ENCODE data around the gene DHX8. TPM values are rescaled to one million over a fixed set of nuclear protein-coding genes. Genes with fewer than 3 reads are reported as not detected.

The DHX8 gene
- 15.2 TPM for polyA plus RNA-seq (2012; ENCODE audit: missing spikeins)

DNA sequence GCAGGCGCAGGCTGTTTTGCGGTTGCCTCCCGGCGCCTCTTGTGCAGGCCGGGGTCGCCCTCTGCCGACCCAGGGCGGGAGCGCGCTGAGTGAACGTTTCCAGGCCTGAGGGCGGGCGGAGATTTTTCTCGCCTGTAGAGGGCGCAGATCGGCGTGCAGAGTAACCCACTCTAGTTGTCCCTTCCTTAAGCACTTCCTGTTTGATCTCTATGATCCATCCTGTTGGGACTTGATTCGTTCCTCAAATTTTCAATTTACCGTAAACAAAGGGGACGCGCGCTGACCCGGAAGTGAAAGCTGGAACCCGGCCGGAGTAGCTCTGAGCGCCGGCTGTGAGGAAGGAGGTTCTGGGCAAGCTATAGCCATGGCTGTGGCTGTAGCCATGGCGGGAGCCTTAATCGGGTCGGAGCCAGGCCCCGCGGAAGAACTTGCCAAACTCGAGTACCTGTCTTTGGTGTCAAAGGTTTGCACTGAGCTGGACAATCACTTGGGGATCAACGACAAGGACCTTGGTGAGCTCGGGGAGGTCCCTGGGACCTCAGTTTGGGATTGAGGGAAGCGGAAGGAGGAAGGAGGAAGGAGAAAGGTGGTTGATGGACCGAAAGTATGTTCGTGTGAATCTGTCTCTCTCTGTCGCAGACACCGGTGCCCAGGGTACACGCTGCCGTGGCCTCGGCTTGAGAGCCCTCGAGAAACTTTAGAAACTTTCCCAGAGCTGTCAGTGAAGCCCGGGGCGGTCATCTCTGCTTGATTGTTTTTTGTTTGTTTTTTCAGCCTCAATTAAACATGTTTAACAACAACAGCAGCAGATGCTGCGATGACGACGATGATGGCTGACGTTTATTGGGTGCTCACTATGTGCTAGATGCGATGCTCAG lies at the start of gene DHX8:
TSS of gene DHX8 (plus strand) at position 302 of the 878 bp plus-strand sequence. CDS start at position 365, 63 bp downstream.
- TF ChIP-seq POLR2AphosphoS5 (IDR thresholded peaks at IDR 0.05; ENCODE audit: low read depth, low read length): peak; percentile 83
- TF ChIP-seq TAF1 (IDR thresholded peaks at IDR 0.05; ENCODE audit: borderline replicate concordance, low read depth, low read length): peak; percentile 86; the same call in 1 of the 2 replicates
- peak; percentile 92 for TF ChIP-seq POLR2A (IDR thresholded peaks at IDR 0.05; ENCODE audit: low read depth, low read length)
- FAIRE-seq: peak; percentile 95
- DNase-seq (ENCODE audit: insufficient read length): peak; percentile 74

DNA sequence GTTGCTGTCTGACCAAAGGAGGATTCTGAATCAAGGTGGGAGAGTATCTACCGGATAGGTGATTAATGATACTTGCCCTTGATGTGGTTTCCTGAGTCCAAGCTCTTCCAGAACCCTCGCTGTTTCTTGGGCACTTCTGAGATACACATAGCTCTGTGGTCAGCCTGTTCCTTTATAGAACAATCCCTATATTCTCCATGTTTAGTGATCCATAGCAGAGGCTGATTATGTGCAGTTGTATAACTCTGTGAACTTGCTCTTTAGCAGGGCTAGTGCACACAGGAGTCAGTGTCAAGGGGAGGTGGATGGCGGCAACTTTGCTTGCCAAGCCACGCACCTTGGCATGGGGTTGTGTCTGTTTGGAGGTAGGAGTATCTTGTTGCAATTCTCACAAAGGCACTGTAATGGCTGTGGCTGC lies 48.9 kb upstream of the DHX8 start:
- DNase-seq (ENCODE audit: insufficient read length): no peak
- no peak for FAIRE-seq
- TF ChIP-seq POLR2AphosphoS5 (IDR thresholded peaks at IDR 0.05; ENCODE audit: low read depth, low read length) (no peak), POLR2A (IDR thresholded peaks at IDR 0.05; ENCODE audit: low read depth, low read length) (no peak), TAF1 (IDR thresholded peaks at IDR 0.05; ENCODE audit: borderline replicate concordance, low read depth, low read length) (no peak)

DNA sequence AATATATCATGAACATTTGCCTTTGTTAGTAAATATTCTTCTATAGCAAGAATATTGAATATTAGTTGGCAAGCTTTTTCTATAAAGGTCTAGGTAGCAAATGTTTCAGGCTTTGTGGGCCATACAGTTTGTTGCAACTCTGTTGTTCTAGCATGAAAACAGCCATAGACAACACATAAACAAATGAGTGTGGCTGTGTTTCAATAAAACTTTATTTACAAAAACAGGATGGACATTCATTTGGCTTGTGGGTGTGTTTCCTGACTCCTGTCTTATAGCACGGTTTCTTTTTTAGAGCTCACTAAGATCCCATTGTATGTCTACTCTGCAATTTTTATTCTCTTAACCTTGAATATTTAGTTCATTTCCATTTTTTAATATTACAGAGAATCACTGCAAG lies 46.0 kb upstream of the DHX8 start:
- no peak for TF ChIP-seq POLR2AphosphoS5 (IDR thresholded peaks at IDR 0.05; ENCODE audit: low read depth, low read length)
- no peak for TF ChIP-seq TAF1 (IDR thresholded peaks at IDR 0.05; ENCODE audit: borderline replicate concordance, low read depth, low read length)
- TF ChIP-seq POLR2A (IDR thresholded peaks at IDR 0.05; ENCODE audit: low read depth, low read length): no peak
- FAIRE-seq: no peak
- no peak for DNase-seq (ENCODE audit: insufficient read length)

DNA sequence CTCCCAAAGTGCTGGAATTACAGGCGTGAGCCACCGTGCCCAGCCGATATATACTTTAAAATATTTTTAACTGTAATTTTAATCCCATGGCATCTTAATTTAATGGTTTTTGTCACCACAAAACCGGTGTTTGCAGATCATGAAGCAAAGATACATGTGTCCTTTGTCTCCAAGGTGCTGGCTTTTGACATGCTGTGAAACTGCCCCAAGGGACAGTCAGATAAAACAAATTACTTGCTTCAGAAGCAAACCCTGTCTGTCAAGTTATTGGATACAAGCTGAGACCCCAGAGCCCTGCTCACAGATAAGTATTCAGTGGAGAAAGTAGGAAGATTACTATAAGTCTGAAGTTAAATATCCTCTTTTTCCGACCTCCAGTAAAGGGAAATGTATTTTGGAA lies 45.1 kb upstream of the DHX8 start:
- DNase-seq (ENCODE audit: insufficient read length): no peak
- no peak for TF ChIP-seq POLR2A (IDR thresholded peaks at IDR 0.05; ENCODE audit: low read depth, low read length)
- TF ChIP-seq TAF1 (IDR thresholded peaks at IDR 0.05; ENCODE audit: borderline replicate concordance, low read depth, low read length): no peak
- TF ChIP-seq POLR2AphosphoS5 (IDR thresholded peaks at IDR 0.05; ENCODE audit: low read depth, low read length): no peak
- no peak for FAIRE-seq

DNA sequence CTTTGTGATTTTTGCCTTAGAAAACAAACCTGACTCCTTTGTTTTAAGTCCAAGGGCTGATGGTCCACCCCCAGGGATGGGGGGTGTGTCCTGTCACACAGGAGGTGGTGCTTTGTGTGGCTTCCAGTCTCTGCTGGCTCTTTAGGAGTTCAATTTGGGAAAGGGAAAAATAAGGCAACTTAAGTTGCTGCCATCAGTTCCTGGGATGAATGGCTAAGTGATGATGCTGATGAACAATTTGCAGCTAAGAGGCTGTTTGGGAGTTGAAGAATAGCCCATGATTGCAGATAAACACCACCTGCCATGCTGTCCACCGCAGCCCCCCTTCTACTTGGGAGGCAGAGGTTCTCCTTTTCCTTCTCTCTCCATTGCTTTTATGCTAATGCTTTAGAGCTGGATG lies 44.7 kb upstream of the DHX8 start:
- DNase-seq (ENCODE audit: insufficient read length): no peak
- TF ChIP-seq POLR2AphosphoS5 (IDR thresholded peaks at IDR 0.05; ENCODE audit: low read depth, low read length) (no peak), TAF1 (IDR thresholded peaks at IDR 0.05; ENCODE audit: borderline replicate concordance, low read depth, low read length) (no peak), POLR2A (IDR thresholded peaks at IDR 0.05; ENCODE audit: low read depth, low read length) (no peak)
- no peak for FAIRE-seq

DNA sequence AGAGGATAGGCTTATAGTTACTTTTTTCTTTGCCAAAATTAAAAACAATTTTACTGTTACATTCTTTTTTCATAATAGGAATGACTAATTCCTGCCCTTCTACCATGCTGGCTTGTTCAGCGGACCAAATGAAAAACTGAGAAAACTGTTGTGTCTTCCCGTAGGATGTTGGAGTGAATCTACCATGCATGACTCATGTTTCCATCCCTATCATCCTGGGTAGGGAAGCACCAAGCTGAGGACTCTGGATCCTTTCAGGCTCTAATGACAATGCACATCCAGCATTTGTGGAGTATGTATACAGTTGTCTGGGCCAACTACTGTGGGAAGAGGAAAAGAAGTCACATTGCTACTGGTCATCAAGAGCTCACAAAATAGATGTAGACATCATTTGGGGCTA lies 41.1 kb upstream of the DHX8 start:
- FAIRE-seq: no peak
- TF ChIP-seq TAF1 (IDR thresholded peaks at IDR 0.05; ENCODE audit: borderline replicate concordance, low read depth, low read length) (no peak), POLR2AphosphoS5 (IDR thresholded peaks at IDR 0.05; ENCODE audit: low read depth, low read length) (no peak), POLR2A (IDR thresholded peaks at IDR 0.05; ENCODE audit: low read depth, low read length) (no peak)
- DNase-seq (ENCODE audit: insufficient read length): no peak

DNA sequence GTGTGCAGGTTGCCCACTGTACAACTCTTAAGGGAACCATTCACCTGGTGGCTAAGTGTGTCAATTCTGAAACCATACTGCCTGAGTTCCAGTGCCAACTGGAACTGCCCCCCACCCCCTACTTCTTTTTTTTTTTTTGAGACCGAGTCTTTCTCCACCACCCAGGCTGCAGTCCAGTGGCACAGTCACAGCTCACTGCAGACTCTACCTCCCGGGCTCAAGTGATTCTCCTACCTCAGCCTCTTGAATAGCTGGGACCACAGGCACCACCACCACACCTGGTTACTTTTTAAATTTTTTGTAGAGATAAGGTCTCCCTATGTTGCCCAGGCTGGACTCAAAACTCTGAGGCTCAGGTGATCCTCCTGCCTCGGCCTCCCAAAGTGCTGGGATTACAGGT lies 40.4 kb upstream of the DHX8 start:
- TF ChIP-seq TAF1 (IDR thresholded peaks at IDR 0.05; ENCODE audit: borderline replicate concordance, low read depth, low read length) (no peak), POLR2AphosphoS5 (IDR thresholded peaks at IDR 0.05; ENCODE audit: low read depth, low read length) (no peak), POLR2A (IDR thresholded peaks at IDR 0.05; ENCODE audit: low read depth, low read length) (no peak)
- no peak for FAIRE-seq

DNA sequence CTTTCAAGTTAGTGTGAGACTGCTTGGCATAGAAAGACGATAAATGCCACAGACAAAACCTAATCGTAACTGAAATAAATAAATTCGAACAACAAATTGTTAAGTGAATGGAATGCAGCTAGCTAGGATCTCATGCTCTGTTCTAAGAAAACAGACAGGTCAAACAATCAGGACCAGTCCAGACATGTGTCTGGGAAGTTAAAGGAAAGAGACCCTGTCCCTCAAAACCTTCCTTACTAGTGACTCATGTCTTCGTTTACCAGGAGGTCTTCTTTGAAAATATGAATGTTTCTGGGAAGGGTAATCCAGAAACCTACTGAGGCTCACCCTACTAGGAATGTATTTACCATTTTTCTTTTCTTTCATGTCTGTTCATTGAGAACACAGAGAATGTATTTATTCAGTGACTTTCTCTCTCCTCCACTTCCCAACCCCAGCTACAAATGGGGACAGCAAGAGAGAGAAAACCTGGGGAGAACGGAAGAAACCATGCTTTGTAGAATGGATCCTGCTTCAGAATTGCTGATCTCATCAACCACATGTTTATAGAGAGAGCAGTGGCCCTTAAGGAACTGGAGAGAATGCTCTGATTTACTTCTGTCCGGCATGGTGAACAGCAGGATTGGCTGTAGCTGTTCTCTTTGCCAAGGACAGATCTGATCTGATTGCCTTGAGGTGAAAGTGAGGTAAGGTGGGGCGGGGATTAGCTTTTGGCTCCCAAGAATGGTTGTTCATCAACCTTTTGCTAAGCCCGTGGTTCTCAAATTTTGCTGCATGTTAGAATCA lies 39.4 kb upstream of the DHX8 start:
- TF ChIP-seq TAF1 (IDR thresholded peaks at IDR 0.05; ENCODE audit: borderline replicate concordance, low read depth, low read length): no peak
- TF ChIP-seq POLR2AphosphoS5 (IDR thresholded peaks at IDR 0.05; ENCODE audit: low read depth, low read length): no peak
- no peak for TF ChIP-seq POLR2A (IDR thresholded peaks at IDR 0.05; ENCODE audit: low read depth, low read length)
- no peak for DNase-seq (ENCODE audit: insufficient read length)
- FAIRE-seq: no peak

More for the DNA sequence above, 40.4 kb upstream of the DHX8 start:
- DNase-seq (ENCODE audit: insufficient read length): no peak

DNA sequence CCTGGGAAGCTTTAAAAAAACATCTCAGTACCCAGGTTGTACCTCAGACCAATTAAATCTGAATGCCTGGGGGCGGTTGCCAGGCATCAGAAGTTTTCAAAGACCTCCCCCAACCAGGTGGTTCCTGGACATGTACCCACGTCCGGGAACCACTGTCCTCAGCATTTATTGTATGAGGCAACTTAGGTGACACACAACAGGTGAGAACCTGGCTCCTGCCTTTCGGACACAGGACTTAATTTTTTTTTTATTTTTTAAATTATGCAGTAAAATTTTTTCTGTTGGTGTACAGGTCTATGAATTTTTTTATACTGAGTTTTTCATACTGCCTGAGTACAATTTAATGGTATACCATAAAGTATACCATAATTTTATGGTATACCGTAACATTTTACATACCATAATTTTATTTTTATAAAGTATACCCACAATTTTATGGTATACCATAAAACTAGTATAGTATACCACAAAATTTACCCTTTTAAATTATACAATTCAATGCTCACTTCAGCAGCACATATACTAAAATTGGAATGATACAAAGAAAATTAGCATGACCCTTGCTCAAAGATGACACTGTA lies 38.7 kb upstream of the DHX8 start:
- FAIRE-seq: no peak
- no peak for TF ChIP-seq TAF1 (IDR thresholded peaks at IDR 0.05; ENCODE audit: borderline replicate concordance, low read depth, low read length)
- no peak for TF ChIP-seq POLR2A (IDR thresholded peaks at IDR 0.05; ENCODE audit: low read depth, low read length)
- TF ChIP-seq POLR2AphosphoS5 (IDR thresholded peaks at IDR 0.05; ENCODE audit: low read depth, low read length): no peak

DNA sequence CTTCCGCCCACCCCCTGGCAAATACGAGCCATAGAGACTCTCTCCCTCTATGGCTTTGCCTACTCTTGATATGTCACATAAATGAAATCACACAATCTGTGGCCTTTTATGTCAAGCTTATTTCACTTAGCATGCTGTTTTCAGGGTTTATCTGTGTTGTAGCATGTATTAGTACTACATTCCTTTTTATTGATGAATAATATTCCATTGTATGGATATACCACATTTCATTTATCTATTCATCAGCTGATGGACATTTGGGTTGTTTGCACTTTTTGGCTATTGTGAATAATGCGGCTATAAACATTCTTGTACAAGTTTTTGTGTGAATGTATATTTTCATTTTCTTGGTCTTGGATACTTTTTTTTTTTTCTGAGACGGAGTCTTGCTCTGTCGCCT lies 37.0 kb upstream of the DHX8 start:
- FAIRE-seq (no peak), DNase-seq (ENCODE audit: insufficient read length) (no peak)
- TF ChIP-seq TAF1 (IDR thresholded peaks at IDR 0.05; ENCODE audit: borderline replicate concordance, low read depth, low read length) (no peak), POLR2A (IDR thresholded peaks at IDR 0.05; ENCODE audit: low read depth, low read length) (no peak), POLR2AphosphoS5 (IDR thresholded peaks at IDR 0.05; ENCODE audit: low read depth, low read length) (no peak)

More for the DNA sequence above, 38.7 kb upstream of the DHX8 start:
- no peak for DNase-seq (ENCODE audit: insufficient read length)
